Neural progenitor cell (in vitro differentiated cells): ENCODE data around the gene FH.

Experiments
- EZH2phosphoT487 ChIP-seq: fragments of 200-600 bp; sonication (generic); IDR thresholded peaks from 2 replicates; pipeline ENCODE4 v1.6.1; 2017; ENCODE audit warnings: antibody characterized with exemption
- TF ChIP-seq, protein P1 (sequence below): fragments of 200-600 bp; sonication (generic); IDR thresholded peaks from 2 replicates; pipeline ENCODE4 v1.5.1; 2017; ENCODE audit warnings: antibody characterized with exemption, mild to moderate bottlenecking

DNA sequence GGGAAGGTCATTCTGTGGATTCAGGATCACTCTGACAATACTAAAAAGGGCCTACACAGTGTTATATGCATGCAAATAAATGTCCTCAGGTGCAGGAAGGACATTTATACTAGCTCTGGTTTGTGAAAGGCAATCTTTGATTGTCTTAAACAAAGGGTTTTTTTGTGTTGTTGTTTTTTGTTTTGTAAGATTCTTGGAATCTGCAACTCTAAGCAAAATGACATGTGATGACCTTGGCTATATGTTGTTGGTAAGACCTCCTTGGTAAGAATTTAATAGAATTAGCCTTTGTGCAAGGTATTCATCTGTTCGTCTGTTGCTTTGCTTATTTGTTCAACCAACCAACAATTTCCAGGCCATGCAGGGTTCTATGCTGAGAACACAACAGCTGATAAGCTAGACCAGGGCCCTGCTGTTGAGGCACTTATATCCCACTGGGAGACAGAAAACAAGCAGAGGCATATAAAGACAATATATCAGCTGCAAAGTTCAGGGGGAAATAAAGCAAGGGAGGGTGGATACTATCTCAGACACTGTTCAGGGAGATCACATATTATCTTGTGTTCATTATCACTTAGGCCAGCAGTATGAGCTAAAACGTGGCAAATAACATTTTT lies 60.3 kb downstream of the FH start:
- TF ChIP-seq, protein P1, sequence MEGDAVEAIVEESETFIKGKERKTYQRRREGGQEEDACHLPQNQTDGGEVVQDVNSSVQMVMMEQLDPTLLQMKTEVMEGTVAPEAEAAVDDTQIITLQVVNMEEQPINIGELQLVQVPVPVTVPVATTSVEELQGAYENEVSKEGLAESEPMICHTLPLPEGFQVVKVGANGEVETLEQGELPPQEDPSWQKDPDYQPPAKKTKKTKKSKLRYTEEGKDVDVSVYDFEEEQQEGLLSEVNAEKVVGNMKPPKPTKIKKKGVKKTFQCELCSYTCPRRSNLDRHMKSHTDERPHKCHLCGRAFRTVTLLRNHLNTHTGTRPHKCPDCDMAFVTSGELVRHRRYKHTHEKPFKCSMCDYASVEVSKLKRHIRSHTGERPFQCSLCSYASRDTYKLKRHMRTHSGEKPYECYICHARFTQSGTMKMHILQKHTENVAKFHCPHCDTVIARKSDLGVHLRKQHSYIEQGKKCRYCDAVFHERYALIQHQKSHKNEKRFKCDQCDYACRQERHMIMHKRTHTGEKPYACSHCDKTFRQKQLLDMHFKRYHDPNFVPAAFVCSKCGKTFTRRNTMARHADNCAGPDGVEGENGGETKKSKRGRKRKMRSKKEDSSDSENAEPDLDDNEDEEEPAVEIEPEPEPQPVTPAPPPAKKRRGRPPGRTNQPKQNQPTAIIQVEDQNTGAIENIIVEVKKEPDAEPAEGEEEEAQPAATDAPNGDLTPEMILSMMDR, result no peak
- TF ChIP-seq EZH2phosphoT487, result no peak
